GM23338 (cell line): Measurements from ENCODE around the gene SPG7. TPM values are rescaled to one million over a fixed set of nuclear protein-coding genes. Genes with fewer than 3 reads are reported as not detected.

Experiments
- ATAC-seq: fragments of 200-7000 bp; cut with Tn5 transposase; 3 replicates; pipeline ENCODE4 v1.9.1; 2020
- DNase-seq: peaks from one replicate; pipeline ENCODE4 v3.0.0-alpha.2; 2015; ENCODE audit warnings: low spot score
- H2AFZ ChIP-seq: fragments of 200-600 bp; sonication (generic); 2 replicates; pipeline ENCODE4 v1.8.0; 2016; ENCODE audit warnings: antibody characterized with exemption, mild to moderate bottlenecking, moderate library complexity
- H3F3A ChIP-seq: fragments of 200-600 bp; sonication (generic); replicated peaks from 2 replicates; pipeline ENCODE4 v1.8.0; 2017; ENCODE audit warnings: antibody characterized with exemption, mixed run types, low read depth
- H3K27ac ChIP-seq: fragments of 200-600 bp; sonication (generic); 2 replicates; pipeline ENCODE4 v1.6.1; 2016; ENCODE audit warnings: low read depth
- H3K27me3 ChIP-seq: fragments of 200-600 bp; sonication (generic); 2 replicates; pipeline ENCODE4 v1.8.0; 2016; ENCODE audit warnings: mild to moderate bottlenecking, mixed run types, moderate library complexity; ENCODE audit not compliant: insufficient read depth
- H3K36me3 ChIP-seq: fragments of 200-600 bp; sonication (generic); 2 replicates; pipeline ENCODE4 v1.8.0; 2016; ENCODE audit warnings: mild to moderate bottlenecking; ENCODE audit not compliant: insufficient read depth
- H3K4me1 ChIP-seq: fragments of 200-600 bp; sonication (generic); 2 replicates; pipeline ENCODE4 v1.8.0; 2016; ENCODE audit warnings: mild to moderate bottlenecking, moderate library complexity; ENCODE audit not compliant: insufficient read depth
- H3K4me2 ChIP-seq: fragments of 200-600 bp; sonication (generic); 2 replicates; pipeline ENCODE4 v1.7.1; 2017; ENCODE audit warnings: mixed run types
- H3K4me3 ChIP-seq: fragments of 200-600 bp; sonication (generic); 2 replicates; pipeline ENCODE4 v1.6.1; 2016; ENCODE audit warnings: mixed run types
- H3K79me2 ChIP-seq: fragments of 200-600 bp; sonication (generic); replicated peaks from 2 replicates; pipeline ENCODE4 v1.8.0; 2017; ENCODE audit warnings: mild to moderate bottlenecking; ENCODE audit not compliant: insufficient read depth
- H3K9me2 ChIP-seq: fragments of 200-600 bp; sonication (generic); 2 replicates; pipeline ENCODE4 v1.8.0; 2017; ENCODE audit not compliant: insufficient read depth
- H4K20me1 ChIP-seq: fragments of 200-600 bp; sonication (generic); replicated peaks from 2 replicates; pipeline ENCODE4 v1.8.0; 2017; ENCODE audit warnings: mild to moderate bottlenecking; ENCODE audit not compliant: insufficient read depth
- H3K27ac Mint-ChIP-seq: 2 replicates; pipeline ENCODE4 v1.8.0; 2020; ENCODE audit warnings: inconsistent platforms, mild to moderate bottlenecking, moderate library complexity, mixed read lengths
- H3K27me3 Mint-ChIP-seq: 3 replicates; pipeline ENCODE4 v1.8.0; 2022; ENCODE audit warnings: low read depth, mild to moderate bottlenecking, moderate library complexity, mixed read lengths, inconsistent platforms; ENCODE audit not compliant: insufficient read depth, poor library complexity
- H3K36me3 Mint-ChIP-seq: 3 replicates; pipeline ENCODE4 v1.8.0; 2021; ENCODE audit warnings: low read depth, mild to moderate bottlenecking, inconsistent platforms, moderate library complexity, mixed read lengths
- H3K4me1 Mint-ChIP-seq: 3 replicates; pipeline ENCODE4 v1.8.0; 2020; ENCODE audit warnings: mild to moderate bottlenecking, inconsistent platforms, mixed read lengths
- H3K4me3 Mint-ChIP-seq: 3 replicates; pipeline ENCODE4 v1.8.0; 2021; ENCODE audit warnings: moderate library complexity, mild to moderate bottlenecking, inconsistent platforms, mixed read lengths
- H3K9me3 Mint-ChIP-seq: 3 replicates; pipeline ENCODE4 v1.8.0; 2020; ENCODE audit warnings: moderate library complexity, mild to moderate bottlenecking, inconsistent platforms, mixed read lengths
- EZH2 ChIP-seq: fragments of 200-600 bp; sonication (generic); IDR thresholded peaks from one replicate; pipeline ENCODE4 v1.8.0; 2017; ENCODE audit warnings: antibody characterized with exemption, mild to moderate bottlenecking, low read depth; ENCODE audit not compliant: unreplicated experiment
- JUNB ChIP-seq: IDR thresholded peaks from one replicate; pipeline ENCODE4 v1.6.1; 2016; ENCODE audit warnings: antibody characterized with exemption; ENCODE audit not compliant: unreplicated experiment
- ZNF462 ChIP-seq: fragments of 250-450 bp; sonication (Bioruptor Pico); IDR thresholded peaks from 2 replicates; pipeline ENCODE4 v1.5.0; 2020; ENCODE audit warnings: mild to moderate bottlenecking, moderate library complexity
- polyA plus RNA-seq: library from polyadenylated mRNA; unstranded; fragments of >200 nt; fragmentation: Nextera tagmentation; extraction: Ambion mirVana; gene quantifications from 2 replicates; pipeline ENCODE4 v1.2.1, GENCODE V29; 2016
- total RNA-seq: library from RNA; depleted of rRNA; stranded (reverse); fragments of >200 nt; shearing (Covaris generic); gene quantifications from 2 replicates; pipeline ENCODE4 v1.2.3, GENCODE V29; 2014

The SPG7 gene
- total and polyA plus RNA-seq, 2 experiments from 2014 or later: 77.1 to 267 TPM

- no peak for TF ChIP-seq ZNF462 (CRISPR knock-in tag)
- TF ChIP-seq EZH2: no peak
Observed at GRCh38 chr16:89589241-89589926, 81.2 kb downstream of the SPG7 start (continued).

GRCh38 chr16:89593841-89594240 lies 85.6 kb downstream of the SPG7 start:
- H3K4me3 Mint-ChIP-seq: no peak overlapping the region
- H3F3A ChIP-seq: no peaks in the 10 kb centered on the region
- H3K9me2 ChIP-seq: no peaks in the 10 kb centered on the region
- no peaks in the 10 kb centered on the region for H3K27me3 ChIP-seq
- peaks cover 1% of the 10 kb centered on the region; the same call in 2 of the 3 replicates for H3K36me3 Mint-ChIP-seq
- H3K4me3 ChIP-seq: no peak overlapping the region
- no peaks in the 10 kb centered on the region for H3K79me2 ChIP-seq
- no peak overlapping the region for H3K27ac Mint-ChIP-seq
- H3K27me3 Mint-ChIP-seq: peaks cover 12% of the 10 kb centered on the region
- no peak overlapping the region for H3K27ac ChIP-seq
- no peaks in the 10 kb centered on the region for H4K20me1 ChIP-seq
- ATAC-seq (no peak), DNase-seq (no peak)
- TF ChIP-seq ZNF462 (CRISPR knock-in tag) (no peak), JUNB (no peak)
- no peaks in the 10 kb centered on the region for H3K36me3 ChIP-seq
- no peaks in the 10 kb centered on the region for H3K4me1 ChIP-seq
- no peak overlapping the region for H3K4me2 ChIP-seq
- H3K4me1 Mint-ChIP-seq: no peaks in the 10 kb centered on the region; the same call in 2 of the 3 replicates
- no peak overlapping the region for H2AFZ ChIP-seq
- 0 out of 3 replicates have a peak, but pooled peaks cover under 1% of the 10 kb centered on the region for H3K9me3 Mint-ChIP-seq
